GM18505 (cell line): ENCODE measurements around the gene DOCK3.

Source experiments
- ATAC-seq: cut with Tn5 transposase; IDR thresholded peaks from one replicate; pipeline ENCODE4 v1.9.1; 2021; ENCODE audit not compliant: unreplicated experiment
- POLR2A ChIP-seq: IDR thresholded peaks from 4 replicates; pipeline ENCODE4 v1.6.1; 2011; ENCODE audit warnings: borderline replicate concordance; ENCODE audit not compliant: insufficient read depth, insufficient read length; ENCODE audit errors: extremely low read depth

The DOCK3 gene

GRCh38 chr3:50674349-50675178, at the start of gene DOCK3:
TSS of gene DOCK3 (plus strand) at chr3:50674927. CDS start at chr3:50675264, 337 bp downstream.
- TF ChIP-seq POLR2A = no peak
- ATAC-seq = no peak

GRCh38 chr3:50625231-50626182, 49.2 kb upstream of the DOCK3 start:
- no peak for TF ChIP-seq POLR2A
- ATAC-seq = no peak

- no peak for TF ChIP-seq POLR2A
- no peak for ATAC-seq
Observed at GRCh38 chr3:50626401-50626800, 48.3 kb upstream of the DOCK3 start.

GRCh38 chr3:50627407-50628051, 47.2 kb upstream of the DOCK3 start:
- no peak for TF ChIP-seq POLR2A
- no peak for ATAC-seq

- no peak for ATAC-seq
- TF ChIP-seq POLR2A = no peak
Observed at GRCh38 chr3:50628601-50629000, 46.1 kb upstream of the DOCK3 start.

- ATAC-seq = no peak
- TF ChIP-seq POLR2A = no peak
Observed at GRCh38 chr3:50630394-50630793, 44.3 kb upstream of the DOCK3 start.

GRCh38 chr3:50630877-50631276, 43.9 kb upstream of the DOCK3 start:
- ATAC-seq = no peak
- no peak for TF ChIP-seq POLR2A

GRCh38 chr3:50632450-50632849, 42.3 kb upstream of the DOCK3 start:
- no peak for ATAC-seq
- no peak for TF ChIP-seq POLR2A

GRCh38 chr3:50633230-50633790, 41.4 kb upstream of the DOCK3 start:
- no peak for ATAC-seq
- no peak for TF ChIP-seq POLR2A

- no peak for ATAC-seq
- TF ChIP-seq POLR2A = no peak
Observed at GRCh38 chr3:50635066-50635465, 39.7 kb upstream of the DOCK3 start.

GRCh38 chr3:50637011-50637410, 37.7 kb upstream of the DOCK3 start:
- ATAC-seq = no peak
- no peak for TF ChIP-seq POLR2A

GRCh38 chr3:50637945-50638344, 36.8 kb upstream of the DOCK3 start:
- TF ChIP-seq POLR2A = no peak
- ATAC-seq = no peak

- TF ChIP-seq POLR2A = no peak
- ATAC-seq = no peak
Observed at GRCh38 chr3:50639055-50639494, 35.7 kb upstream of the DOCK3 start.
